ENCODE data around the gene SMYD5. TPM values are rescaled to one million over a fixed set of nuclear protein-coding genes. Genes with fewer than 3 reads are reported as not detected.
A peak's percentile ranks its signal among the peaks of the same experiment; 100 is the strongest.

The SMYD5 gene
- total RNA-seq, 1 experiment from 2014 or later, result 49.4 TPM

DNA sequence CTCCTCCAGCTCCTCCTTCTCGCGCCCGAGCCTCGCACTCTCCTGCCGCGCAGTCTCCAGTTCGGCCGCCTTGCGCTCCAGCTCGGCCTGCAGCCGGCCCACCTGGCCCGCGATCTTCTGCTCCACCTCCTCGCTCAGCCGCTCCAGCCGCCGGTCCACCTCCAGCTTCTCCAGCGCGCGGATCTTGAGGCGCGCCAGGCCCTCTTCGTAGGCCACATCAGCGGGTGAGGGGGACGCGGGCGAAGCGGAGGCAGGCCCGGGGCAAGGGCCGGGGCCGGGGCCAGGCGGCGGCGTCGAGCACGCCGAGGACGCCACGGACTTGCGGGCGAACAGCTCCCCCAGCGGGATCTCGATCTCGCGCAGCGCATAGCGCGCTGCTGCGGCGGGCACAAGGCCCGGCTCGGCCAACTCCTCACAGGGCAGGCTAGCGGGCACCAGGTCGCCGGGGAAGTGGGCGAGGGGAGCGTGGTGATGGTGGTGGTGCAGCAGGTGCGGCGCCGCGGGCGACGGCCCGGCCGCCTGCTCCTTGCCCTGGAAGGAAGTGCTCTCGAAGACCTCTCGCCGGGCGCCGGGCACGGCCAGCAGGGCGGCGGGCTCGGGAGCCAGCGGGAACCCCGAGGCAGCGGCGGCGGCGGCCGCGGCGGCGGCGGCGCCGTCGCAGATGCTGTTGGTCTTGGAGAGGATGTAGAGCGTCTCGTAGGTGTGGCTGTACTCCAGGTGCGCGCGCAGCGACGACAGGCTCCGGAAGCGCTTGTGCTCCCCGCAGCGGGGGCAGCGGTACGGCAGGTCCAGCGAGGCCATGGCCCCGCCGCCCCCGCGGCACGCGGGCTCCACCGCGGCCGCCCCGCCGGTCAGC, 55.0 kb downstream of the SMYD5 start:
- no peak for TF ChIP-seq EZH2 (IDR thresholded peaks at IDR 0.05; ENCODE audit: low read length, unreplicated experiment)
- TF ChIP-seq, protein P1, sequence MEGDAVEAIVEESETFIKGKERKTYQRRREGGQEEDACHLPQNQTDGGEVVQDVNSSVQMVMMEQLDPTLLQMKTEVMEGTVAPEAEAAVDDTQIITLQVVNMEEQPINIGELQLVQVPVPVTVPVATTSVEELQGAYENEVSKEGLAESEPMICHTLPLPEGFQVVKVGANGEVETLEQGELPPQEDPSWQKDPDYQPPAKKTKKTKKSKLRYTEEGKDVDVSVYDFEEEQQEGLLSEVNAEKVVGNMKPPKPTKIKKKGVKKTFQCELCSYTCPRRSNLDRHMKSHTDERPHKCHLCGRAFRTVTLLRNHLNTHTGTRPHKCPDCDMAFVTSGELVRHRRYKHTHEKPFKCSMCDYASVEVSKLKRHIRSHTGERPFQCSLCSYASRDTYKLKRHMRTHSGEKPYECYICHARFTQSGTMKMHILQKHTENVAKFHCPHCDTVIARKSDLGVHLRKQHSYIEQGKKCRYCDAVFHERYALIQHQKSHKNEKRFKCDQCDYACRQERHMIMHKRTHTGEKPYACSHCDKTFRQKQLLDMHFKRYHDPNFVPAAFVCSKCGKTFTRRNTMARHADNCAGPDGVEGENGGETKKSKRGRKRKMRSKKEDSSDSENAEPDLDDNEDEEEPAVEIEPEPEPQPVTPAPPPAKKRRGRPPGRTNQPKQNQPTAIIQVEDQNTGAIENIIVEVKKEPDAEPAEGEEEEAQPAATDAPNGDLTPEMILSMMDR (conservative IDR thresholded peaks at IDR 0.05; ENCODE audit: low read depth, low read length), result peak; percentile 10; the same call in 1 of the 2 replicates
- CTCF ChIA-PET, result no interaction called here
- Histone ChIP-seq H3F3A (ENCODE audit: low read length, unreplicated experiment) (no peaks in the 10 kb centered on the region), H3K4me3 (ENCODE audit: low read length) (peak overlapping the region; percentile 59), H3K79me2 (ENCODE audit: low read length) (0 out of 2 replicates have a peak, but pooled peaks cover 4% of the 10 kb centered on the region), H3K9me2 (replicated peaks; ENCODE audit: low read length) (no peaks in the 10 kb centered on the region), H3K27ac (ENCODE audit: low read length) (no peak overlapping the region), H3K36me3 (ENCODE audit: low read depth, low read length) (no peaks in the 10 kb centered on the region), H3K4me1 (ENCODE audit: insufficient read depth, low read length) (0 out of 2 replicates have a peak, but pooled peaks cover 4% of the 10 kb centered on the region), H3K9ac (ENCODE audit: low read length) (no peak overlapping the region), H3K4me2 (ENCODE audit: low read length) (peak overlapping the region; percentile 64), H2AFZ (ENCODE audit: low read length) (peak overlapping the region; percentile 26), H3K27me3 (ENCODE audit: low read length) (no peaks in the 10 kb centered on the region), H4K20me1 (ENCODE audit: low read length) (no peaks in the 10 kb centered on the region; the same call in 1 of the 2 replicates), H3K9me3 (ENCODE audit: low read length) (no peaks in the 10 kb centered on the region)
- no TSS peak for BruUV-seq (replicated peaks)
- DNase-seq, result peak; percentile 60
- ATAC-seq, result peak; percentile 69
- intact Hi-C loops (cut with micrococcal nuclease), result no loop called here
- POLR2A ChIA-PET (ENCODE audit: unreplicated experiment), result interaction anchor here (0.6 kb wide), 1 partner anchor 16 kb away, joined by 3 read pairs; no protein-coding TSS in a partner anchor

DNA sequence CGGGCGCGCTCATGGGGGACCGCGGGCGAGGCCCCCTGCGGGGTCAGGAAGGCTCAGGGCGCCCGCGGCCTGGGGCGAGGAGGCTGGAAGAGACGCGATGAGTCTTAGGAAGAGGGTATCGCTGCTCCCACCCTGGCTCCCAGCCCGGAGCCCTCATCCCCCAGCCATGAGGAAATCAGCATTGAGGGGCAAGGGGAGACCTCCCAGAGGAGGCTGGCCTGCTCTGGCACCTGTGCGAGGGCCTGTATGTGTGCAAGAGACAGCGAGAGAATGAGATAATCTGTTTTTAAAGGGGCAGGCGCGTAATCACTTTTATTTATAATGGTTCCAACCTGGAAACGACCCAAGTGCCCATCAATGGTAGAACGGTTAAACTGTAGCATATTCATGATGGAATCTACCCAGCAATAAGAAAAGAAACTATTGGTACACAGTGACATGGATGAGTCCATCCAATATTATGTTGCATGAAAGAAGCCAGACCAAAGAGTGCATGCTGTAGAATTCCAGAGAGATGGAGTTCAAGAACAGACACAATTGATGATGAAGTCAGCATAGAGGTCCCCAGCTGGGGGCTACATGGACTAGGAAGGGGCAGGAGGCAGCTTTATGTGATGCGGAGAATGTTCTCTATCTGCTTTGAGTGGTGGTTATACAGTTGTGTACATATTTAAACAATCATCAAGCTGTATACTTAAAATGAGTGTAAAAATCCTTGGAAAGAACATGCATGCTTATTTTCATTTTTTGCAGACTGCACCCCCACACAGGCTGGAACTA, 55.8 kb downstream of the SMYD5 start:
- Histone ChIP-seq H3K4me3 (ENCODE audit: low read length) (peak overlapping the region; percentile 59), H3K4me1 (ENCODE audit: insufficient read depth, low read length) (0 out of 2 replicates have a peak, but pooled peaks cover 4% of the 10 kb centered on the region), H4K20me1 (ENCODE audit: low read length) (no peaks in the 10 kb centered on the region; the same call in 1 of the 2 replicates), H3F3A (ENCODE audit: low read length, unreplicated experiment) (no peaks in the 10 kb centered on the region), H3K9me2 (replicated peaks; ENCODE audit: low read length) (no peaks in the 10 kb centered on the region), H3K36me3 (ENCODE audit: low read depth, low read length) (no peaks in the 10 kb centered on the region), H3K27me3 (ENCODE audit: low read length) (no peaks in the 10 kb centered on the region), H2AFZ (ENCODE audit: low read length) (peak overlapping the region; percentile 45; the same call in 1 of the 2 replicates), H3K79me2 (ENCODE audit: low read length) (0 out of 2 replicates have a peak, but pooled peaks cover 4% of the 10 kb centered on the region), H3K27ac (ENCODE audit: low read length) (no peak overlapping the region), H3K9ac (ENCODE audit: low read length) (no peak overlapping the region), H3K4me2 (ENCODE audit: low read length) (peak overlapping the region; percentile 64), H3K9me3 (ENCODE audit: low read length) (no peaks in the 10 kb centered on the region)
- CTCF ChIA-PET, result no interaction called here
- intact Hi-C loops (cut with micrococcal nuclease), result no loop called here
- DNase-seq, result no peak
- TF ChIP-seq EZH2 (IDR thresholded peaks at IDR 0.05; ENCODE audit: low read length, unreplicated experiment) (no peak), EZH2phosphoT487 (IDR thresholded peaks at IDR 0.05; ENCODE audit: borderline replicate concordance, low read length) (no peak)
- TF ChIP-seq, protein P1 (conservative IDR thresholded peaks at IDR 0.05; ENCODE audit: low read depth, low read length), result no peak
- ATAC-seq, result no peak; the same call in 1 of the 2 replicates
- POLR2A ChIA-PET (ENCODE audit: unreplicated experiment), result no interaction called here
- BruUV-seq (replicated peaks), result TSS peak; percentile 69
